GM23338 (cell line): ENCODE results near the gene DDX31. TPM values are rescaled to one million over a fixed set of nuclear protein-coding genes. Genes with fewer than 3 reads are reported as not detected.

Source experiments
- ATAC-seq: fragments of 200-7000 bp; cut with Tn5 transposase; 3 replicates; pipeline ENCODE4 v1.9.1; 2020
- DNase-seq: peaks from one replicate; pipeline ENCODE4 v3.0.0-alpha.2; 2015; ENCODE audit warnings: low spot score
- H2AFZ ChIP-seq: fragments of 200-600 bp; sonication (generic); 2 replicates; pipeline ENCODE4 v1.8.0; 2016; ENCODE audit warnings: antibody characterized with exemption, mild to moderate bottlenecking, moderate library complexity
- H3F3A ChIP-seq: fragments of 200-600 bp; sonication (generic); replicated peaks from 2 replicates; pipeline ENCODE4 v1.8.0; 2017; ENCODE audit warnings: antibody characterized with exemption, mixed run types, low read depth
- H3K27ac ChIP-seq: fragments of 200-600 bp; sonication (generic); 2 replicates; pipeline ENCODE4 v1.6.1; 2016; ENCODE audit warnings: low read depth
- H3K27me3 ChIP-seq: fragments of 200-600 bp; sonication (generic); 2 replicates; pipeline ENCODE4 v1.8.0; 2016; ENCODE audit warnings: mild to moderate bottlenecking, mixed run types, moderate library complexity; ENCODE audit not compliant: insufficient read depth
- H3K36me3 ChIP-seq: fragments of 200-600 bp; sonication (generic); 2 replicates; pipeline ENCODE4 v1.8.0; 2016; ENCODE audit warnings: mild to moderate bottlenecking; ENCODE audit not compliant: insufficient read depth
- H3K4me1 ChIP-seq: fragments of 200-600 bp; sonication (generic); 2 replicates; pipeline ENCODE4 v1.8.0; 2016; ENCODE audit warnings: mild to moderate bottlenecking, moderate library complexity; ENCODE audit not compliant: insufficient read depth
- H3K4me2 ChIP-seq: fragments of 200-600 bp; sonication (generic); 2 replicates; pipeline ENCODE4 v1.7.1; 2017; ENCODE audit warnings: mixed run types
- H3K4me3 ChIP-seq: fragments of 200-600 bp; sonication (generic); 2 replicates; pipeline ENCODE4 v1.6.1; 2016; ENCODE audit warnings: mixed run types
- H3K79me2 ChIP-seq: fragments of 200-600 bp; sonication (generic); replicated peaks from 2 replicates; pipeline ENCODE4 v1.8.0; 2017; ENCODE audit warnings: mild to moderate bottlenecking; ENCODE audit not compliant: insufficient read depth
- H3K9me2 ChIP-seq: fragments of 200-600 bp; sonication (generic); 2 replicates; pipeline ENCODE4 v1.8.0; 2017; ENCODE audit not compliant: insufficient read depth
- H4K20me1 ChIP-seq: fragments of 200-600 bp; sonication (generic); replicated peaks from 2 replicates; pipeline ENCODE4 v1.8.0; 2017; ENCODE audit warnings: mild to moderate bottlenecking; ENCODE audit not compliant: insufficient read depth
- H3K27ac Mint-ChIP-seq: 2 replicates; pipeline ENCODE4 v1.8.0; 2020; ENCODE audit warnings: inconsistent platforms, mild to moderate bottlenecking, moderate library complexity, mixed read lengths
- H3K27me3 Mint-ChIP-seq: 3 replicates; pipeline ENCODE4 v1.8.0; 2022; ENCODE audit warnings: low read depth, mild to moderate bottlenecking, moderate library complexity, mixed read lengths, inconsistent platforms; ENCODE audit not compliant: insufficient read depth, poor library complexity
- H3K36me3 Mint-ChIP-seq: 3 replicates; pipeline ENCODE4 v1.8.0; 2021; ENCODE audit warnings: low read depth, mild to moderate bottlenecking, inconsistent platforms, moderate library complexity, mixed read lengths
- H3K4me1 Mint-ChIP-seq: 3 replicates; pipeline ENCODE4 v1.8.0; 2020; ENCODE audit warnings: mild to moderate bottlenecking, inconsistent platforms, mixed read lengths
- H3K4me3 Mint-ChIP-seq: 3 replicates; pipeline ENCODE4 v1.8.0; 2021; ENCODE audit warnings: moderate library complexity, mild to moderate bottlenecking, inconsistent platforms, mixed read lengths
- H3K9me3 Mint-ChIP-seq: 3 replicates; pipeline ENCODE4 v1.8.0; 2020; ENCODE audit warnings: moderate library complexity, mild to moderate bottlenecking, inconsistent platforms, mixed read lengths
- CREB1 ChIP-seq: fragments of 250-450 bp; sonication (Bioruptor Pico); IDR thresholded peaks from 2 replicates; pipeline ENCODE4 v1.5.0; 2020; ENCODE audit warnings: low read depth, mild to moderate bottlenecking, moderate library complexity
- CTCF ChIP-seq, 2 experiments: fragments of 200-600 bp in 1 of 2; sonication (generic) in 1 of 2; conservative IDR thresholded peaks; 2 replicates each; pipeline versions ENCODE4 v1.5.1 to v1.6.1; 2016 to 2017; ENCODE audit warnings: antibody characterized with exemption in 2 of 2, low read depth in 2 of 2, mild to moderate bottlenecking in 2 of 2, moderate library complexity in 1 of 2
- EZH2phosphoT487 ChIP-seq: fragments of 200-600 bp; sonication (generic); IDR thresholded peaks from one replicate; pipeline ENCODE4 v1.8.1; 2018; ENCODE audit warnings: antibody characterized with exemption; ENCODE audit not compliant: unreplicated experiment
- JUNB ChIP-seq: IDR thresholded peaks from one replicate; pipeline ENCODE4 v1.6.1; 2016; ENCODE audit warnings: antibody characterized with exemption; ENCODE audit not compliant: unreplicated experiment
- NANOG ChIP-seq: IDR thresholded peaks from 2 replicates; pipeline ENCODE4 v1.6.1; 2016; ENCODE audit warnings: antibody characterized with exemption, borderline replicate concordance
- POLR2AphosphoS5 ChIP-seq: IDR thresholded peaks from 2 replicates; pipeline ENCODE4 v1.6.1; 2016; ENCODE audit warnings: antibody characterized with exemption, low read depth
- REST ChIP-seq: IDR thresholded peaks from one replicate; pipeline ENCODE4 v1.6.1; 2018; ENCODE audit warnings: antibody characterized with exemption; ENCODE audit not compliant: unreplicated experiment
- STAT1 ChIP-seq: IDR thresholded peaks from one replicate; pipeline ENCODE4 v1.6.1; 2016; ENCODE audit warnings: antibody characterized with exemption; ENCODE audit not compliant: unreplicated experiment
- ZNF114 ChIP-seq: fragments of 250-450 bp; sonication (Bioruptor Pico); IDR thresholded peaks from 2 replicates; pipeline ENCODE4 v1.5.0; 2020; ENCODE audit warnings: mild to moderate bottlenecking, moderate library complexity
- ZNF331 ChIP-seq: fragments of 250-450 bp; sonication (Bioruptor Pico); IDR thresholded peaks from 2 replicates; pipeline ENCODE4 v1.5.0; 2020; ENCODE audit warnings: low read depth, mild to moderate bottlenecking, moderate library complexity
- polyA plus RNA-seq: library from polyadenylated mRNA; unstranded; fragments of >200 nt; fragmentation: Nextera tagmentation; extraction: Ambion mirVana; gene quantifications from 2 replicates; pipeline ENCODE4 v1.2.1, GENCODE V29; 2016
- total RNA-seq: library from RNA; depleted of rRNA; stranded (reverse); fragments of >200 nt; shearing (Covaris generic); gene quantifications from 2 replicates; pipeline ENCODE4 v1.2.3, GENCODE V29; 2014

The DDX31 gene
- total and polyA plus RNA-seq, 2 experiments from 2014 or later = 14.8 to 23.5 TPM

DNA sequence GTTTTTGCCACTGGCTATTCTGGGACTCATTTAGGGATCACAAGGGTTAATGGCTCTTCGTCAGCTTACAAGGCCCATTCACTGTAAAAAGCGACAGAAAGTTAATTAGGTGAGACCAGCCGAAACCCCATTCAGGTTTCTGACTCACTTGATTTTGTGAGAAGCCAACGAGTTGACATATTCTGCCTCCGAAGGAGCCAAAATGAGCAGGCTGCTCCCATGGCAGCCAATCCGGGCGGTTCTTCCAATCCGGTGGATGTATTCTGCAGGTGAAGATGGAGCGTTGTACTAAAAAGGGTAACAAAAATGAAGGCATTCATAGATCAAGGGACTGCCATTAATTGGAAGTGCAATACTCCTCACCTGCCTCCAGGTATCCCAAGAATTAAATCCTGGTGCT, 39.7 kb downstream of the DDX31 start (continued):
- TF ChIP-seq REST (no peak), POLR2AphosphoS5 (no peak), NANOG (no peak), JUNB (no peak), ZNF114 (no peak), CREB1 (CRISPR knock-in tag) (no peak), ZNF331 (CRISPR knock-in tag) (no peak), EZH2phosphoT487 (no peak), CTCF (conservative IDR thresholded peaks at IDR 0.05; ENCODE audit: low read depth in 2 of 2) (no peak)

DNA sequence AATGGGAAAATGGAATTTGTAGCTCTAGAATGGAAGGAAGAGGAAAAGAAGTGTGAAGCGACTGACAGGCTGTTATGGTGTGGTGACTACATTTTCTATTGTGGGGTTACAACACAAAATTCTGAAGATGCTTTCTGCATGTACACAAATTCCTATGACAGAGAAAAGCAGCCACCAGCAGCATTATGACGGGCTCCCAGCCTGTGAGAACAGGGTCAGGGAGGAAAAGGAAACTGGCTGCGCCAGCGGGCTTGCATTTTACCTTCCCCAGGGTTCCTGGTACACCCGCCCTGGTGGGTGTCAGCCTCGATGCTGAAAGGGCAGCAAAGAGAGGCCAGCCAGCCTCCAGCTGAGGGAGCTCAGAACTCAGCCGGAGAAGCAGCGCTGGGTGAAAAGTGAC, 41.0 kb downstream of the DDX31 start:
- Mint-ChIP-seq H3K9me3 (no peaks in the 10 kb centered on the region), H3K27me3 (peaks cover 2% of the 10 kb centered on the region), H3K27ac (peak overlapping the region; percentile 3; the same call in 1 of the 2 replicates), H3K4me3 (no peak overlapping the region), H3K36me3 (peaks cover 46% of the 10 kb centered on the region), H3K4me1 (peaks cover 22% of the 10 kb centered on the region)
- Histone ChIP-seq H3K4me1 (peaks cover 10% of the 10 kb centered on the region), H3K9me2 (no peaks in the 10 kb centered on the region), H3K36me3 (peaks cover 27% of the 10 kb centered on the region; the same call in 1 of the 2 replicates), H3K79me2 (no peaks in the 10 kb centered on the region), H3K27ac (peak overlapping the region; percentile 47; the same call in 1 of the 2 replicates), H3F3A (no peaks in the 10 kb centered on the region), H3K27me3 (no peaks in the 10 kb centered on the region), H3K4me3 (no peak overlapping the region), H2AFZ (no peak overlapping the region), H4K20me1 (peaks cover 4% of the 10 kb centered on the region), H3K4me2 (no peak overlapping the region)
- ATAC-seq (no peak), DNase-seq (no peak)
- TF ChIP-seq POLR2AphosphoS5 = no peak

- no peak for DNase-seq
- H3K9me2 ChIP-seq = no peaks in the 10 kb centered on the region
- Mint-ChIP-seq H3K27me3 (peaks cover 4% of the 10 kb centered on the region), H3K27ac (peak overlapping the region; percentile 47; the same call in 1 of the 2 replicates), H3K4me1 (peaks cover 22% of the 10 kb centered on the region), H3K36me3 (peaks cover 48% of the 10 kb centered on the region), H3K9me3 (no peaks in the 10 kb centered on the region), H3K4me3 (no peak overlapping the region)
- peaks cover 10% of the 10 kb centered on the region for H3K4me1 ChIP-seq
- peaks cover 29% of the 10 kb centered on the region; the same call in 1 of the 2 replicates for H3K36me3 ChIP-seq
- no peaks in the 10 kb centered on the region for H3F3A ChIP-seq
- peak overlapping the region; percentile 47; the same call in 1 of the 2 replicates for H3K27ac ChIP-seq
- no peaks in the 10 kb centered on the region; the same call in none of the 2 replicates for H4K20me1 ChIP-seq
- no peaks in the 10 kb centered on the region for H3K27me3 ChIP-seq
- H3K79me2 ChIP-seq = no peaks in the 10 kb centered on the region
- no peak overlapping the region for H2AFZ ChIP-seq
- peak; percentile 69 for ATAC-seq
- no peak overlapping the region for H3K4me3 ChIP-seq
- no peak overlapping the region for H3K4me2 ChIP-seq
- no peak for TF ChIP-seq NANOG
- TF ChIP-seq STAT1 = no peak
- TF ChIP-seq POLR2AphosphoS5 = no peak
Observed at GRCh38 chr9:132627594-132627993, 42.2 kb downstream of the DDX31 start.
